Kidney (tissue), 14 donors: ENCODE results near the gene COPS8. TPM values are rescaled to one million over a fixed set of nuclear protein-coding genes. Genes with fewer than 3 reads are reported as not detected.

Source experiments
- DNase-seq, 5 donors: peaks; one replicate each; pipeline ENCODE4 v3.0.0-alpha.2; 2013 to 2020
- FAIRE-seq: peaks from 2 replicates; lab custom pipeline; 2012; peaks lifted over from hg19 to GRCh38; lab: Jason Lieb, UNC
- H3K27ac ChIP-seq, 2 donors: one replicate each; pipeline ENCODE4 v1.7.0; 2013; ENCODE audit warnings: low read depth in 2 of 2, low read length in 2 of 2, inconsistent platforms in 1 of 2
- H3K27me3 ChIP-seq: one replicate; pipeline ENCODE4 v1.7.1; 2013; ENCODE audit warnings: low read length, inconsistent platforms; ENCODE audit not compliant: control insufficient read depth, insufficient read depth
- H3K36me3 ChIP-seq, 3 donors: one replicate each; pipeline versions ENCODE4 v1.7.0 to v1.7.1; 2013; ENCODE audit warnings: low read length in 3 of 3, control low read depth in 1 of 3, inconsistent platforms in 1 of 3; ENCODE audit not compliant: insufficient read depth in 3 of 3, control insufficient read depth in 2 of 3
- H3K4me1 ChIP-seq, 3 donors: one replicate each; pipeline versions ENCODE4 v1.7.0 to v1.7.1; 2013; ENCODE audit warnings: low read length in 3 of 3, inconsistent platforms in 1 of 3, low read depth in 1 of 3; ENCODE audit not compliant: control insufficient read depth in 2 of 3, insufficient read depth in 2 of 3
- H3K4me3 ChIP-seq, 3 donors: one replicate each; pipeline versions ENCODE4 v1.7.0 to v1.8.1; 2013; ENCODE audit warnings: low read length in 3 of 3, control low read depth in 1 of 3, inconsistent platforms in 1 of 3
- H3K9ac ChIP-seq, 3 donors: one replicate each; pipeline versions ENCODE4 v1.7.0 to v1.7.1; 2013; ENCODE audit warnings: low read length in 3 of 3, control low read depth in 1 of 3, inconsistent platforms in 1 of 3
- H3K9me3 ChIP-seq, 3 donors: one replicate each; pipeline versions ENCODE4 v1.7.0 to v1.7.1; 2013; ENCODE audit warnings: low read length in 3 of 3, control low read depth in 1 of 3, inconsistent platforms in 1 of 3; ENCODE audit not compliant: control insufficient read depth in 2 of 3, insufficient read depth in 1 of 3
- CTCF ChIP-seq: IDR thresholded peaks from 3 replicates; pipeline ENCODE4 v1.5.1; 2012; ENCODE audit warnings: mild to moderate bottlenecking, moderate library complexity, borderline replicate concordance; ENCODE audit not compliant: insufficient read depth; ENCODE audit errors: extremely low read depth
- intact Hi-C: fragments of 100-400 bp; cut with DNase I; formaldehyde crosslinking; loops from one replicate; pipeline ENCODE4 v1.11.1; 2022
- polyA plus RNA-seq: library from polyadenylated mRNA; stranded (reverse); fragments of 350-450 nt; fragmentation: Illumina TruSeq; extraction: RNeasy Lipid Tissue Mini Kit (QIAGEN cat#74804); gene quantifications from one replicate; pipeline ENCODE4 v1.2.3, GENCODE V29; 2014; ENCODE audit warnings: low read depth, low replicate concordance; ENCODE audit not compliant: insufficient read depth
- total RNA-seq: library from RNA; stranded (reverse); fragmentation: NEBNext Ultra II Directional; extraction: Animal tissue kit (Norgen Biotek cat#: 25700); gene quantifications from one replicate; pipeline ENCODE4 v1.2.1, GENCODE V29; 2021
- donor health status: control.
- donor health status: control.
- donor health status: control.
- donor health status: control.
- donor health status: control.
- donor health status: DM: yes; HTN: yes; CAD: no.
- donor health status: Normal renal cell carcinoma (clear cell type).

The COPS8 gene
- total and polyA plus RNA-seq, 2 donors from 2014 or later = 40.7 to 67.6 TPM

- H3K27me3 ChIP-seq = no peaks in the 10 kb centered on the region
- no peaks in the 10 kb centered on the region for H3K9me3 ChIP-seq
- no peak for FAIRE-seq
- no peak for TF ChIP-seq CTCF
- H3K4me1 ChIP-seq = no peaks in the 10 kb centered on the region
- no peak for DNase-seq
- H3K4me3 ChIP-seq = no peak overlapping the region
- no peak overlapping the region for H3K9ac ChIP-seq
- intact Hi-C loops = no loop called here
- peaks cover 12 to 50% (median 24%) of the 10 kb centered on the region in 3 donors for H3K36me3 ChIP-seq
- H3K27ac ChIP-seq = no peak overlapping the region
Measured at GRCh38 chr2:237096201-237096600, 10.5 kb downstream of the COPS8 start.

- Histone ChIP-seq H3K27ac (no peak overlapping the region), H3K4me3 (no peak overlapping the region), H3K4me1 (no peaks in the 10 kb centered on the region), H3K9ac (no peak overlapping the region), H3K9me3 (no peaks in the 10 kb centered on the region), H3K36me3 (peaks cover 12 to 44% (median 24%) of the 10 kb centered on the region in 3 donors), H3K27me3 (no peaks in the 10 kb centered on the region)
- no peak for FAIRE-seq
- TF ChIP-seq CTCF = no peak
- intact Hi-C loops = no loop called here
- no peak for DNase-seq
Measured at GRCh38 chr2:237096911-237097310, 11.2 kb downstream of the COPS8 start.

GRCh38 chr2:237097326-237097910 lies 11.7 kb downstream of the COPS8 start:
- Histone ChIP-seq H3K4me3 (no peak overlapping the region), H3K27me3 (no peaks in the 10 kb centered on the region), H3K9me3 (no peaks in the 10 kb centered on the region), H3K4me1 (no peaks in the 10 kb centered on the region), H3K9ac (no peak overlapping the region), H3K27ac (no peak overlapping the region), H3K36me3 (peaks cover 12 to 44% (median 24%) of the 10 kb centered on the region in 3 donors)
- FAIRE-seq = no peak
- intact Hi-C loops = no loop called here
- TF ChIP-seq CTCF = no peak
- no peak for DNase-seq
